Activated CD4-positive, alpha-beta T cell treated with anti-CD3 and anti-CD28 coated beads for 1 hour (primary cell): ENCODE results near the gene SLC8A3.
"Not testable (repeated sequence)": the region's sequence is repeated elsewhere in the genome, so short reads cannot be mapped to it uniquely, and the experiment has no call there.

Experiments used
- DNase-seq: peaks from one replicate; pipeline ENCODE4 v3.0.0-alpha.2; 2020

The SLC8A3 gene

DNA sequence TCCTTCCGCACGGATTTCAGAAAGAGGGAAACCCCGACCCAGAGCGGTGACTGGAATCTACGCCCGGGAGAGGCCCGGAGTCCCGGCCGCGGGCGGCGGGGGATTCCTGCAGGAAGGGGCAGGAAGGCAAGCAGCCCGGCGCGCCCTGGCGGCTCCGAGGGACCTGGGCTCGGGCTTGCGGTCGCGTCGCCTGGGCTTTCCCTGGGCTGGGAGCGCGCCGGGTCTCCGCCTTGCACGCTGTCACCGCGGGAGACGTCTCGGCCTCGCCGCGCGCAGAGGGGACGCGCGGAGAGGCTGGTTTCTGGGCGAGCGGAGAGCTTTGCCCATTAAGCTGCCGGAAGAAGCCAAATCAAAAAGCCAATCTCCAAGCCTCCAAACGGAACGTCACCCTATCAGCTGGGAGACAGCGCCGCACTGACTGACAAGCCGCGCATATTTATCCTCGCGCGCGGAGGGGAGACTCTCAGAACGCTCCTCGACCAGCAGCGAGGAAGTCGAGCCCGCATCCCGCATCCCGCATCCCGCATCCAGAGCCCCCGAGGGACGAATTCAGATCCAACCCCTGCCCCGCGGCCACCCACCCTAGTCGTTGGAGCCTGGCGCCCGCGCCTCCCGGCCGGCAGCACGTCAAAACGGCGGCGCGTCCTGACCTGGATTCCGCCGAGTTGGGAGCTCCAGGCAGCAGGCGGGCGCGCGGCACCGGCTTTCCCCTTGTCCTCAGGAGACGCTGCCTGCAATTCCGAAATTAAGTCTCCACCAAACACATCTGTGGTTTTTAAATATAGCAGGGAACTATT, at the start of gene SLC8A3:
SLC8A3 (minus strand) TSS at position 293 of the 797 bp plus-strand sequence. CDS start 20,529 bp downstream, outside the sequence.
- no peak for DNase-seq

GRCh38 chr14:70237710-70238109, 49.0 kb upstream of the SLC8A3 start:
- DNase-seq, result no peak

DNA sequence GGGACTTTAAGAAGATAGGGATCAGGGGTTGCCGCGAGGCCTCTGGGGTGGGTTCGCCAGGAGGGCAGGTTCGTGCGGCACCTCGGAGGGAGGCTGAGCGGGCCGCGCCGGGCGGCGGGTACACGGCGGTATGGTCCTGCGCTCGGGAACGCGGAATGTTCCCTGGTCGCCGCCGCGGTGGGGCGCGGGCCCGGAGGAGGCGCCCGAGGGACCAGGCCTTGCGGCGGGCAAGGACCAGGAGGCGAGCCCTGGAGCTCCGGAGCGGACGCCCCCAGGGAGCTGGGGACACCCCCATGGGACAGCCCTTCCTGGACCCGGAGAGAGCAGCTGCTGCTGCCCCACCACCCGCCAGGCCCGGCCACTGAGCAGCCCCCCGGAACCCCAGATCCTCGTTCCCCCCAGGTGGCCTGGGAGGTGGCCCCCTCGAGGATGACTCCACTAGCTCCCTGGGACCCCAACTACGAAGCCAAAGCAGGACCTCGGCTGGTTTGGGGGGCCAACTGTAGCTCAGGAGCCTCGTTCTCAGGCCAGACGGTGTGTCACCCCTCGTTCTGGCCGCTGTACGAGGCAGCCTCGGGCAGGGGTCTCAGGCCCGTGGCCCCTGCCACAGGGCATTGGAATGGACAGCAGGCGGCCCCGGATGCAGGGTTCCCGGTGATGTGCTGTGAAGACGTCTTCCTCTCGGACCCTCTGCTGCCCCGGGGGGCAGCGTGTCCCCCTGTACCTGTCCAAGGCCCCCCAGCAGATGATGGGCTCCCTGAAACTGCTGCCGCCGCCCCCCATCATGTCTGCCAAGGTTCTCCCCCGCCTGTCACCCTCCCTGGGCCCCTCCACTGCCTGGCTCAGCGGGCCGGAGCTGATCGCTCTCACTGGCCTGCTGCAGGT, 45.6 kb upstream of the SLC8A3 start:
- DNase-seq, result no peak

DNA sequence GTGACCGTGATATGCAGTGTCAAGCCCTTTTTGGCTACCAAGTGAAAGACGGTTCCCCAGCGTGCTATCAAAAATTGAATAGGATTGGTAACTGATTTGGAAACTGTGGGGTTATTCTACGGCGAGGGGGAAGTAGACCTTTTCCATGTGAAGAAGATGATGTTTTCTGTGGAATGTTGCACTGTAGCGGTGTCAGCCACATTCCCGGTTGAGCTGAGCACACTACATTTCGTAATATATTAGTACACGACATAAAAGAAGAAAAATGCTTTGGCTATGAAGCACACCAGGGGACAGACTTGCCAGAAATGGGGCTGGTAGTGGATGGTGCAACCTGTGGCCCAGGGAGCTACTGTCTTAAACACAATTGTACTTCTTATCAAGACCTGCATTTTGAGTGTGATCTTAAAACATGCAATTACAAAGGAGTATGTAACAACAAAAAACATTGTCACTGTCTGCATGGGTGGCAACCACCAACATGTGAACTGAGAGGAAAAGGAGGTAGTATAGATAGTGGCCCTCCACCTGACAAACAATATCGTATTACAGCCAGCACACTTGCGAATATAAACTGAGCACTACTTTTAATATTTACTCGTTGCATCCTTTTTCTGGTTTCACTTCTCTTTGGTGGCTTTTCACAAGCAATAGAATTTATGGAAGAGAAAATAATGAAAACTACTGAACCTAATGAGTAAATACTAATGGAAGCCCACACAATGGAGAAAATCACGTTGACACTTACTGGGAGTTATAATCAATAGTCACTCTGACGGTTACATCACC, 43.2 kb upstream of the SLC8A3 start:
- DNase-seq, result not testable (repeated sequence)

DNA sequence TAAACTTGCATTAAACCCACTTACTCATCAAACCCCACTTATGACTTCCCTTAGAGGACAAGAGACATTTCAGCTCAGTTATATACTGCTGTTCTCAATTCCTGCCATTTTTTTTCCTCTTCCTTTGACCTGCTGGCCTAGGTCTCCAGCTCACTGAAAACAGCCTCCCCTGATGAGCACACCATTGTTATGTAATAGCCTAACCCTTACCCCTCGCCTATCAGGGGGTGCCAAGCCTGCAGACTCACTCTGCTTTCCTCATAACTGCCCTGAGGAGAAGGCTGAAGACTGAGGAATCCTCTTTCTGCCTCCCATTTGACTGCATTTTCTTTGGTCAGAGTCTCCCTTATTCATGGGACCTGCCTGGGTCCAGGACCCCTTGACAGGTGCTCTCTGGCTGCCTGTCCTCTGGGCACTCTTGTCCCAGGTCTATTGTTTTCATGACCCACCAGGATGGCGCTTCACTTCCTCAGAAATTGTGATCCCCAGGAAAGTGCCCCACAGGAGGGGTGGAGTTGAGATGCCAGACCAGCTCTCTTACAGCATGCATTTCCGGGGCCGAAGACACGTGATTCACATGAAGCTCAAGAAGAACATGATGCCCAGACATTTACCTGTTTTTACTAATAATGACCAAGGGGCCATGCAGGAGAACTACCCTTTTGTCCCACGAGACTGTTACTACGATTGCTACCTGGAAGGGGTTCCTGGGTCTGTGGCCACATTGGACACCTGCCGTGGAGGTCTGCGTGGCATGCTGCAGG, 41.3 kb upstream of the SLC8A3 start:
- not testable (repeated sequence) for DNase-seq

- no peak for DNase-seq
These were observed 25.1 kb upstream of the SLC8A3 start for GRCh38 chr14:70213721-70214282.

- no peak for DNase-seq
These were observed 24.0 kb upstream of the SLC8A3 start for GRCh38 chr14:70212752-70213151.

DNA sequence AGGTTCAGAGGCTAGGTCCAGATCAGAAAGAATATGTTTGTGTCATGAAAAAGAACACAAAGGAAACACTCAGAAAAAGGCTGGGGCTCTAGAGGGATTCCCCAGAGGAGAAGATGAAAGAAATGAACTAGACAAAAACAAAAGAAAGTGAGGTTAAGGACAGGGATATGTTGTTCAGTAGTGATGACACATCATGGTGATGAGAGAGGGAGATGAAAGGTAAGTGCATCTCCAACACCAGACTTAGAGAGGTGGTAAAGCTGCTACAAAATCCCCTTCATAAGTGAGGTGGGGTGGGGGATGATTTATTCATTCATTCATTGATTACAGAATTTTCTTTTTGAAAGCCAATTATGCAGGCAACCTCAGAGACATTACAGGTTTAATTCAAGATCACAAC, 19.6 kb upstream of the SLC8A3 start:
- no peak for DNase-seq

DNA sequence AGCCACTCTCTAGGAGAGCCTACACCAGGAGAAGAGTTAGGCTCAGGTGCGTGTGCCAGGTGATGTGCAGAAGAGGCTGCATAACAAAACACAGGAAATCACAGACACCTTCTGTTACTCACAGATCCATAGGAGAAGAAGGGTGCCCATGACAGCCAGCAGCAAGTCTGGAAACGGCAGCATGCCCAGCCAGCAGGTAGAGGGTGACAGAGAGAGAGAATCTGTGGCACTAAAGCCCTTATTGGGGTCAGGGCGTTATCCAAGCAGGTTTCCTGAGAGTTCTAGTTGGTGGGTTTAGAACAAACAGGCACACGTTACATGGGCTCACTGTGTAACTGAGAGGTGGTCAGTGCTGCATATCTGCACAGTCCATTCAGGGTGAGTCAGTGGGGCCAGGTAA, 14.9 kb upstream of the SLC8A3 start:
- DNase-seq, result no peak

- DNase-seq, result no peak
These were observed 13.2 kb upstream of the SLC8A3 start for GRCh38 chr14:70201994-70202393.

DNA sequence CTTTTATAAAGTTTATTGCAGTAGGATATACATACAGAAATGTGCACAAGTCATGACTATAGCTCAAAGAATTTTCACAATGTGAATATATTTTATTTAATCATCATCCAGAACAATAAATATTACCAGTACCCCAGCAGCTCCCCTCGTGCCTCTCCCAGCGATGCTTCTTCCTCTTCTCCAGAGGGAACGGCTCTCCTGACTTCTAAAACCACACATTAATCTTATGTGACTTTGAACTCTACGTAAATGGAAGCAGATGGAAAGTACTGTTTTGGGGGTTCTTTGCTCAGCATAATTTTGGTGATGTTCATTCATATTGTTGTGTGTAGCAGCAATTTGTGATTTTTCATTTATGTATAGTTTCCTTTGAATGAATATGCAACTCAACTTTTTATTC, 4.6 kb upstream of the SLC8A3 start:
- no peak for DNase-seq

DNA sequence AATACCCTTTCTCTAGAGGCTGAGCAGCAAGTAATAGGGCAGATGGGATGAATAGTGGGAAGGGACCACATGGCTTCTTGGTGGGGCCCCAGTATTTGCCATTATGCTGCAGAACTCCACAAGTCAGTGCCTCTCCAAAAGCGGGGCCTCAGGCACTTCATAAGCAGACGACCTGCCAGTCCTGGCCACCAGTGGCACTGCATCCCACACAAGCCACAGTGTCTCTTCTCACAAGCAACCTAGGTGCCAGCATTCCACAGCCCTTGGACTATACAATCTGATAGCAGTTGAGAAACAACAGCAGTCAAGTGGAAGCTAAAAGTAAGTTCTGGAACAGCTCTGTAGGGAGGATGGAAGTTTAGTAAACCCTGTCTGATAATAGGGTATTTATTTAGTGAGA, 4.2 kb upstream of the SLC8A3 start:
- no peak for DNase-seq

DNA sequence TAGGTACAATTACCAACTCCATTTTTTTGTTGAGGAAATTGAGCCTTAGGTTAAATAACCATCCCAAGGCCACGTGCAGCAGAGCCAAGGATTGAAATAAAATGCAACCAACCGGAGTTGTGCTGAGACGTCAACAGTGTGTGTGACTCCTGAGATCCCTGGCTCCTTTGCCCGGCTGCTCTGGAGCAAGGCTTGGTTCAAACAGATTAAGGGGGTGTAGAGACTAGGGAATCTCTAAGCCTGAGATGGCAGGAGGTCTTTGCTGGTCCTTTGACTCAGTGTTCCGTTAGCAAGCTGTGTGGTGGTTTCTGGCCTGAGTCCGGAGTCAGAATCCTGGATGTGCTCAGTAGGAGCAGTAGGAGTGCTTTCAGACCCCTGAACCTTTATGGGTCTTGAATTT, 1.4 kb upstream of the SLC8A3 start:
- no peak for DNase-seq

- DNase-seq, result no peak
These were observed 816 bp upstream of the SLC8A3 start for GRCh38 chr14:70189456-70190077.

- DNase-seq, result no peak
These were observed 461 bp downstream of the SLC8A3 start for GRCh38 chr14:70188322-70188658.

GRCh38 chr14:70186900-70187451, 1.8 kb downstream of the SLC8A3 start:
- DNase-seq, result no peak

- DNase-seq, result no peak
These were observed 4.8 kb downstream of the SLC8A3 start for GRCh38 chr14:70183991-70184390.

GRCh38 chr14:70181276-70181675, 7.5 kb downstream of the SLC8A3 start:
- DNase-seq, result no peak

DNA sequence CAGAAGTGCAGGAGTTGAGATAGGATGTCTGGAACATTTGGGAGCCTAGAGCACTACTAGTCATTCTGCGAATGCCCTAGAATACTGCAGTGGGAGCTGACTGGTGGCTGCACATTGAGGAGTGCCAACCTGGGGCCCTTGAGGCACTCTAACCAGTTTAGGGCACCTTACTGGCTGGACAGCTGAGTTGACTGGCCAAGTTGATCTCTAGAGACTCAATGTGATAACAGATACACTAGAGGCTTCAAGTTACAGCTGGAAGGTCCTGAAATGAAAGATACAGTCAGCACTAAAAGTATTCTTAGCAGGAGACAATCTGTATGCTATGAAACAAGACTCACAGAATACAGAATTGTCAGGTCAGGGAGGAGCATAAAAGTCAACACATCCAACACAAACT, 8.0 kb downstream of the SLC8A3 start:
- no peak for DNase-seq

DNA sequence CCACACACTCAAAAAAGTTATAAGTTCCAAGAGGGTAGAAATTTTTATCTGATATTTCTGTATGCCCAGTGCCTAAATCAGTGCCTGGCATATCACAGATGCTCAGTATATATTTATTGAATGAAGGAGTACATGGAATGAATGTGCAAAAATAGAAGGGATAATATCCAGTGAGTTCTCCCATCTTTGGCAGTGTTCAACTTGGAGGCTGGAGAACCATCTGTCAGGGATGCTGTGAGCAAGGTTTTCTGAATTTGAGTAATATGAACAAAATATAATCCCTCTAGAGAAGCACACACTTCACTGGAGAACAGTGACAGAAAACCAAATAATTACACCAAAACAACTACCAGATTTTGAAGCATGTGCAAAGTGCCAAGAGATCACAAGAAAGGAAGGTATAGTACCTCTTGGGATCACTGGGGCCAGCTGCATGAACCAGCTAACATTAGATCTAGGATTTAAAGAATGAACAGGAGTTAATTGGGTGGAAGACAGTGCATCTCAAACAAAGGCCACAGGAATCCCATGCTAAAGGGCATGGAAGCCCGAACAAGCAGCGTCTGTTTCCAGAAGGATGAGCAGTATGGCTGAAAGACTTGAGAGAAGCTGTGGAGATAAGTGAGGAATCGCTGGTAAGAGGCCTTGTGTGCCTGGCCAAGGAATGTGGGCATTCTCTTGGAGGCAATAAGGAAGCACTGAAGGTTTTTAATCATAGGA, 11.5 kb downstream of the SLC8A3 start:
- DNase-seq, result no peak

DNA sequence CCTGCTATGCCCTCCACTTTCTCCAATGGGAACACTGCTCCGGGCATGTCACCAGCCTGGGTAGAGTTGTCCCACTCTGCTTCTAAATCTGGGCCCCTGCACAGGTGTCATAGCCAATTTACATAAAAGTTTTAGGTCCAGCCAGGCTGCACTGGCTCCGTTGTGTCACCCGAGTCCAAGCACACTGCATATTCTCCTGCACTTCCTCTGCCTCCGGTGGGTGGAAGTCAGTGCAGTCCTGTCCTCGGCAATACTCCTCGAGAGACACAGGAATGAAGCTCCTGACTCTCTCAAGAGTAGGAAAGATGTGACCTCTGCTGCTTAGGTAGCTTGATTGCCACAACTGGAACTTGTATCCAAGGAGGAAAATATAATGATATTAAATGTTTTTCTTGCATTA, 15.2 kb downstream of the SLC8A3 start:
- no peak for DNase-seq
